Measurements from ENCODE around the gene TEX51.

- TF ChIP-seq, protein P1, sequence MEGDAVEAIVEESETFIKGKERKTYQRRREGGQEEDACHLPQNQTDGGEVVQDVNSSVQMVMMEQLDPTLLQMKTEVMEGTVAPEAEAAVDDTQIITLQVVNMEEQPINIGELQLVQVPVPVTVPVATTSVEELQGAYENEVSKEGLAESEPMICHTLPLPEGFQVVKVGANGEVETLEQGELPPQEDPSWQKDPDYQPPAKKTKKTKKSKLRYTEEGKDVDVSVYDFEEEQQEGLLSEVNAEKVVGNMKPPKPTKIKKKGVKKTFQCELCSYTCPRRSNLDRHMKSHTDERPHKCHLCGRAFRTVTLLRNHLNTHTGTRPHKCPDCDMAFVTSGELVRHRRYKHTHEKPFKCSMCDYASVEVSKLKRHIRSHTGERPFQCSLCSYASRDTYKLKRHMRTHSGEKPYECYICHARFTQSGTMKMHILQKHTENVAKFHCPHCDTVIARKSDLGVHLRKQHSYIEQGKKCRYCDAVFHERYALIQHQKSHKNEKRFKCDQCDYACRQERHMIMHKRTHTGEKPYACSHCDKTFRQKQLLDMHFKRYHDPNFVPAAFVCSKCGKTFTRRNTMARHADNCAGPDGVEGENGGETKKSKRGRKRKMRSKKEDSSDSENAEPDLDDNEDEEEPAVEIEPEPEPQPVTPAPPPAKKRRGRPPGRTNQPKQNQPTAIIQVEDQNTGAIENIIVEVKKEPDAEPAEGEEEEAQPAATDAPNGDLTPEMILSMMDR (IDR thresholded peaks at IDR 0.05; ENCODE audit: low read length): no peak
- no peak for TF ChIP-seq EZH2 (IDR thresholded peaks at IDR 0.05; ENCODE audit: borderline replicate concordance, low read length)
Observed at GRCh38 chr2:126849486-126849885, 49.2 kb upstream of the TEX51 start.
